WTC11 (cell line): Measurements from ENCODE around the gene EPDR1. TPM values are rescaled to one million over a fixed set of nuclear protein-coding genes. Genes with fewer than 3 reads are reported as not detected.

Experiments
- ATAC-seq: fragments of 200-7000 bp; cut with Tn5 transposase; 2 replicates; pipeline ENCODE4 v1.10.0; 2021; ENCODE audit warnings: mild to moderate bottlenecking, moderate library complexity
- CTCF ChIA-PET: fragments of 300-600 bp; sonication (Branson Sonifier 250); formaldehyde crosslinking; loops from one replicate; lab custom pipeline; 2021; ENCODE audit warnings: antibody characterized with exemption; lab: Charles Lee
- POLR2A ChIA-PET: fragments of 350-600 bp; sonication (Branson Sonifier 250); formaldehyde crosslinking; loops from one replicate; lab custom pipeline; 2021; ENCODE audit warnings: antibody characterized with exemption; lab: Charles Lee
- DNase-seq: peaks from one replicate; pipeline ENCODE4 v3.0.0; 2021; ENCODE audit warnings: low spot score
- H3K27ac Mint-ChIP-seq: 2 replicates; pipeline ENCODE4 v1.8.0; 2021; ENCODE audit warnings: mixed read lengths
- H3K27me3 Mint-ChIP-seq: 2 replicates; pipeline ENCODE4 v1.8.0; 2021; ENCODE audit warnings: low read depth, mild to moderate bottlenecking, moderate library complexity, mixed read lengths
- H3K36me3 Mint-ChIP-seq: 2 replicates; pipeline ENCODE4 v1.8.0; 2021; ENCODE audit warnings: mixed read lengths
- H3K4me1 Mint-ChIP-seq: 2 replicates; pipeline ENCODE4 v1.8.0; 2022; ENCODE audit warnings: mixed read lengths
- H3K4me3 Mint-ChIP-seq: 2 replicates; pipeline ENCODE4 v1.8.0; 2021; ENCODE audit warnings: mild to moderate bottlenecking, moderate library complexity, mixed read lengths
- H3K9me3 Mint-ChIP-seq: 2 replicates; pipeline ENCODE4 v1.8.0; 2021; ENCODE audit warnings: mixed read lengths
- AFF4 ChIP-seq: sonication (generic); formaldehyde crosslinking; IDR thresholded peaks from 2 replicates; pipeline ENCODE4 v1.8.1; 2023; ENCODE audit warnings: mild to moderate bottlenecking, missing genetic modification reagents, borderline replicate concordance
- AR ChIP-seq: fragments of 250-450 bp; sonication (Bioruptor Pico); IDR thresholded peaks from 2 replicates; pipeline ENCODE4 v1.9.0; 2021; ENCODE audit warnings: mild to moderate bottlenecking
- ARID4B ChIP-seq: sonication (generic); formaldehyde crosslinking; IDR thresholded peaks from 2 replicates; pipeline ENCODE4 v1.8.0; 2023; ENCODE audit warnings: missing genetic modification reagents, mild to moderate bottlenecking, borderline replicate concordance
- ATF1 ChIP-seq: sonication (generic); formaldehyde crosslinking; IDR thresholded peaks from 2 replicates; pipeline ENCODE4 v1.8.1; 2023; ENCODE audit warnings: mild to moderate bottlenecking, moderate library complexity, missing genetic modification reagents
- ATF3 ChIP-seq: sonication (generic); formaldehyde crosslinking; conservative IDR thresholded peaks from 2 replicates; pipeline ENCODE4 v1.8.1; 2022; ENCODE audit warnings: mild to moderate bottlenecking, missing genetic modification reagents
- EMX1 ChIP-seq: fragments of 250-450 bp; sonication (Bioruptor Pico); IDR thresholded peaks from 2 replicates; pipeline ENCODE4 v1.8.0; 2021; ENCODE audit warnings: mild to moderate bottlenecking
- ETV6 ChIP-seq: sonication (generic); formaldehyde crosslinking; IDR thresholded peaks from 2 replicates; pipeline ENCODE4 v1.8.1; 2022; ENCODE audit warnings: mild to moderate bottlenecking, missing genetic modification reagents
- FOXK1 ChIP-seq: sonication (generic); formaldehyde crosslinking; IDR thresholded peaks from 2 replicates; pipeline ENCODE4 v1.8.0; 2022; ENCODE audit warnings: mild to moderate bottlenecking, moderate library complexity, missing genetic modification reagents
- GRHL2 ChIP-seq: fragments of 250-450 bp; sonication (Bioruptor Pico); IDR thresholded peaks from 2 replicates; pipeline ENCODE4 v1.8.0; 2022; ENCODE audit warnings: mild to moderate bottlenecking, moderate library complexity; ENCODE audit not compliant: insufficient replicate concordance, severe bottlenecking
- IRF2 ChIP-seq: sonication (generic); formaldehyde crosslinking; IDR thresholded peaks from 2 replicates; pipeline ENCODE4 v1.8.0; 2022; ENCODE audit warnings: low read depth, missing genetic modification reagents, borderline replicate concordance
- NR1H2 ChIP-seq: sonication (generic); formaldehyde crosslinking; IDR thresholded peaks from 2 replicates; pipeline ENCODE4 v1.9.0; 2021; ENCODE audit warnings: mild to moderate bottlenecking, moderate library complexity, missing genetic modification reagents
- NR2C2 ChIP-seq: sonication (generic); formaldehyde crosslinking; IDR thresholded peaks from 2 replicates; pipeline ENCODE4 v1.8.0; 2022; ENCODE audit warnings: mild to moderate bottlenecking, missing genetic modification reagents
- NR3C1 ChIP-seq: sonication (generic); formaldehyde crosslinking; conservative IDR thresholded peaks from 2 replicates; pipeline ENCODE4 v1.8.1; 2023; ENCODE audit warnings: low read depth, mild to moderate bottlenecking, missing genetic modification reagents
- PREB ChIP-seq: sonication (generic); formaldehyde crosslinking; IDR thresholded peaks from 2 replicates; pipeline ENCODE4 v1.8.1; 2022; ENCODE audit warnings: mild to moderate bottlenecking, missing genetic modification reagents, moderate library complexity, borderline replicate concordance
- PRRX2 ChIP-seq: fragments of 250-450 bp; sonication (Bioruptor Pico); IDR thresholded peaks from 2 replicates; pipeline ENCODE4 v1.8.0; 2021; ENCODE audit warnings: mild to moderate bottlenecking
- ZNF138 ChIP-seq: sonication (generic); formaldehyde crosslinking; conservative IDR thresholded peaks from 2 replicates; pipeline ENCODE4 v1.8.1; 2022; ENCODE audit warnings: mild to moderate bottlenecking, moderate library complexity, missing genetic modification reagents
- ZNF317 ChIP-seq: sonication (generic); formaldehyde crosslinking; IDR thresholded peaks from 2 replicates; pipeline ENCODE4 v1.8.1; 2023; ENCODE audit warnings: low read depth, mild to moderate bottlenecking, moderate library complexity, missing genetic modification reagents, borderline replicate concordance
- ZNF423 ChIP-seq: fragments of 250-450 bp; sonication (Bioruptor Pico); IDR thresholded peaks from 2 replicates; pipeline ENCODE4 v2.1.2; 2022; ENCODE audit warnings: mild to moderate bottlenecking, moderate library complexity
- ZNF671 ChIP-seq: fragments of 250-450 bp; sonication (Bioruptor Pico); IDR thresholded peaks from 2 replicates; pipeline ENCODE4 v1.8.0; 2021; ENCODE audit warnings: mild to moderate bottlenecking
- total RNA-seq: library from RNA; stranded (reverse); gene quantifications from 3 replicates; pipeline ENCODE4 v1.2.3, GENCODE V29; 2021
- TF ChIP-seq, protein P1 (sequence below): sonication (generic); formaldehyde crosslinking; IDR thresholded peaks from 2 replicates; pipeline ENCODE4 v1.8.0; 2023; ENCODE audit warnings: mild to moderate bottlenecking, missing genetic modification reagents

EPDR1 gene
- total RNA-seq, 1 experiment from 2014 or later: 7.4 TPM

GRCh38 chr7:37912756-37913155, 7.7 kb upstream of the EPDR1 start:
- Mint-ChIP-seq H3K36me3 (no peaks in the 10 kb centered on the region), H3K9me3 (no peaks in the 10 kb centered on the region), H3K4me1 (peaks cover 3% of the 10 kb centered on the region), H3K27ac (no peak overlapping the region), H3K27me3 (peaks cover 51% of the 10 kb centered on the region), H3K4me3 (no peak overlapping the region)
- ChIA-PET CTCF (no interaction called here), POLR2A (no interaction called here)
- TF ChIP-seq ZNF423 (CRISPR knock-in tag): no peak
- TF ChIP-seq ZNF317: no peak
- TF ChIP-seq NR1H2 (CRISPR knock-in tag): no peak
- no peak for TF ChIP-seq PREB (CRISPR knock-in tag)
- TF ChIP-seq ATF1 (CRISPR knock-in tag): no peak
- TF ChIP-seq FOXK1 (CRISPR knock-in tag): no peak
- TF ChIP-seq ETV6 (CRISPR knock-in tag): no peak
- no peak for TF ChIP-seq ZNF671 (CRISPR knock-in tag)
- no peak for TF ChIP-seq AFF4 (CRISPR knock-in tag)
- TF ChIP-seq, protein P1, sequence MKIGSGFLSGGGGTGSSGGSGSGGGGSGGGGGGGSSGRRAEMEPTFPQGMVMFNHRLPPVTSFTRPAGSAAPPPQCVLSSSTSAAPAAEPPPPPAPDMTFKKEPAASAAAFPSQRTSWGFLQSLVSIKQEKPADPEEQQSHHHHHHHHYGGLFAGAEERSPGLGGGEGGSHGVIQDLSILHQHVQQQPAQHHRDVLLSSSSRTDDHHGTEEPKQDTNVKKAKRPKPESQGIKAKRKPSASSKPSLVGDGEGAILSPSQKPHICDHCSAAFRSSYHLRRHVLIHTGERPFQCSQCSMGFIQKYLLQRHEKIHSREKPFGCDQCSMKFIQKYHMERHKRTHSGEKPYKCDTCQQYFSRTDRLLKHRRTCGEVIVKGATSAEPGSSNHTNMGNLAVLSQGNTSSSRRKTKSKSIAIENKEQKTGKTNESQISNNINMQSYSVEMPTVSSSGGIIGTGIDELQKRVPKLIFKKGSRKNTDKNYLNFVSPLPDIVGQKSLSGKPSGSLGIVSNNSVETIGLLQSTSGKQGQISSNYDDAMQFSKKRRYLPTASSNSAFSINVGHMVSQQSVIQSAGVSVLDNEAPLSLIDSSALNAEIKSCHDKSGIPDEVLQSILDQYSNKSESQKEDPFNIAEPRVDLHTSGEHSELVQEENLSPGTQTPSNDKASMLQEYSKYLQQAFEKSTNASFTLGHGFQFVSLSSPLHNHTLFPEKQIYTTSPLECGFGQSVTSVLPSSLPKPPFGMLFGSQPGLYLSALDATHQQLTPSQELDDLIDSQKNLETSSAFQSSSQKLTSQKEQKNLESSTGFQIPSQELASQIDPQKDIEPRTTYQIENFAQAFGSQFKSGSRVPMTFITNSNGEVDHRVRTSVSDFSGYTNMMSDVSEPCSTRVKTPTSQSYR (CRISPR knock-in tag): no peak
- TF ChIP-seq GRHL2 (CRISPR knock-in tag): no peak
- TF ChIP-seq ZNF138: no peak
- no peak for TF ChIP-seq EMX1 (CRISPR knock-in tag)
- TF ChIP-seq ATF3 (CRISPR knock-in tag): no peak
- DNase-seq (no peak), ATAC-seq (no peak)

GRCh38 chr7:37915438-37915837, 5.0 kb upstream of the EPDR1 start:
- CTCF ChIA-PET: interaction anchor here (0.8 to 3.8 kb wide), 8 partner anchors 8 to 420 kb away, joined by 3 to 32 read pairs (median 12); no protein-coding TSS in a partner anchor
- Mint-ChIP-seq H3K27ac (no peak overlapping the region), H3K36me3 (no peaks in the 10 kb centered on the region), H3K4me3 (peak overlapping the region; percentile 78; the same call in 1 of the 2 replicates), H3K9me3 (no peaks in the 10 kb centered on the region), H3K4me1 (peaks cover 8% of the 10 kb centered on the region), H3K27me3 (peaks cover 78% of the 10 kb centered on the region)
- DNase-seq (no peak), ATAC-seq (no peak)
- POLR2A ChIA-PET: no interaction called here
- TF ChIP-seq PRRX2 (CRISPR knock-in tag): no peak
- TF ChIP-seq ARID4B (CRISPR knock-in tag): no peak
- no peak for TF ChIP-seq AR (CRISPR knock-in tag)
- TF ChIP-seq NR3C1 (CRISPR knock-in tag): no peak
- TF ChIP-seq ZNF138: no peak
- TF ChIP-seq IRF2 (CRISPR knock-in tag): no peak
- no peak for TF ChIP-seq NR2C2 (CRISPR knock-in tag)
